ENCODE measurements around the gene ABCC2. TPM values are rescaled to one million over a fixed set of nuclear protein-coding genes. Genes with fewer than 3 reads are reported as not detected.

ABCC2 gene
- total and polyA plus RNA-seq, 2 experiments from 2014 or later = 0.45 to 2.4 TPM

DNA sequence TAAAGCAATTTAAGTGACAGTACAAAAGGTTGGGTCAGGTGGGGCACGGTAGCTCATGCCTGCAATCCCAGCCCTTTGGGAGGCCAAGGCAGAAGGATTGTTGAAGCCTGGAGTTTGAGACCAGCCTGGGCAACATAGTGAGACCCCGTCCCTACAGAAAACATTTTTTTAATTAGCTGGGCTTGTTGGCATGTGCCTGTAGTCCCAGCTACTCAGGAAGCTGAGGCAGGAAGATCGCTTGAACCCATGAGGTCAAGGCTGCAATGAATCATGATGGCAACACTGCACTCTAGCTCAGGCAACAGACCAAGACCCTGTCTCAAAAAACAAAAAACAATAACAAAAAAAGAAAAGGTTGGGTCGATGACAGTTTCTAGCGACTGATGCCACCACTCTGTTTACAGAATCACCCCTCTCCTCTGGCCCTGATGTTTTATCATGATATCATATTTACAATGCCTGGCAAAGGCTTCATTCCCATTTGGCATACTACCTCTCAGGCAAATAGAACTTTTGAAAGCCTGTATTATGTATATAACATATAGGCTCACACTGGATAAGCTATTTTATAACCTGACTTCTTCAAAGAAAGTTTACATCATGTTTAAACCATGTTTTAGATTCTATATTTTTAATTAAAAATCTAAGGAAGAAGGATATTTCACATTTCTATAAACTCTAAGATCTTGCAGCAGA is 558 bp upstream of the ABCC2 start:
- Mint-ChIP-seq H3K36me3 (ENCODE audit: low read depth) (peaks cover 2% of the 10 kb centered on the region; the same call in 1 of the 3 replicates), H3K27me3 (ENCODE audit: insufficient read depth, low read depth, poor library complexity) (peaks cover 2% of the 10 kb centered on the region), H3K4me1 (peaks cover 31% of the 10 kb centered on the region), H3K4me3 (no peak overlapping the region), H3K27ac (no peak overlapping the region), H3K9me3 (no peaks in the 10 kb centered on the region)
- H3K27me3 ChIP-seq (ENCODE audit: insufficient read depth) = no peaks in the 10 kb centered on the region
- no peak overlapping the region for H2AFZ ChIP-seq
- no peak for DNase-seq (ENCODE audit: low spot score)
- ATAC-seq = no peak
- no peak overlapping the region for H3K27ac ChIP-seq (ENCODE audit: low read depth)
- no peaks in the 10 kb centered on the region for H3K36me3 ChIP-seq (ENCODE audit: insufficient read depth)
- H3K4me2 ChIP-seq = no peak overlapping the region
- no peaks in the 10 kb centered on the region for H3F3A ChIP-seq (replicated peaks; ENCODE audit: low read depth)
- no peaks in the 10 kb centered on the region for H3K9me2 ChIP-seq (ENCODE audit: insufficient read depth)
- no peaks in the 10 kb centered on the region for H3K79me2 ChIP-seq (replicated peaks; ENCODE audit: insufficient read depth)
- H3K4me1 ChIP-seq (ENCODE audit: insufficient read depth) = peaks cover 11% of the 10 kb centered on the region
- no peaks in the 10 kb centered on the region for H4K20me1 ChIP-seq (replicated peaks; ENCODE audit: insufficient read depth)
- H3K4me3 ChIP-seq = no peak overlapping the region
- TF ChIP-seq, protein P1, sequence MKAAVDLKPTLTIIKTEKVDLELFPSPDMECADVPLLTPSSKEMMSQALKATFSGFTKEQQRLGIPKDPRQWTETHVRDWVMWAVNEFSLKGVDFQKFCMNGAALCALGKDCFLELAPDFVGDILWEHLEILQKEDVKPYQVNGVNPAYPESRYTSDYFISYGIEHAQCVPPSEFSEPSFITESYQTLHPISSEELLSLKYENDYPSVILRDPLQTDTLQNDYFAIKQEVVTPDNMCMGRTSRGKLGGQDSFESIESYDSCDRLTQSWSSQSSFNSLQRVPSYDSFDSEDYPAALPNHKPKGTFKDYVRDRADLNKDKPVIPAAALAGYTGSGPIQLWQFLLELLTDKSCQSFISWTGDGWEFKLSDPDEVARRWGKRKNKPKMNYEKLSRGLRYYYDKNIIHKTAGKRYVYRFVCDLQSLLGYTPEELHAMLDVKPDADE (IDR thresholded peaks at IDR 0.05) = no peak

DNA sequence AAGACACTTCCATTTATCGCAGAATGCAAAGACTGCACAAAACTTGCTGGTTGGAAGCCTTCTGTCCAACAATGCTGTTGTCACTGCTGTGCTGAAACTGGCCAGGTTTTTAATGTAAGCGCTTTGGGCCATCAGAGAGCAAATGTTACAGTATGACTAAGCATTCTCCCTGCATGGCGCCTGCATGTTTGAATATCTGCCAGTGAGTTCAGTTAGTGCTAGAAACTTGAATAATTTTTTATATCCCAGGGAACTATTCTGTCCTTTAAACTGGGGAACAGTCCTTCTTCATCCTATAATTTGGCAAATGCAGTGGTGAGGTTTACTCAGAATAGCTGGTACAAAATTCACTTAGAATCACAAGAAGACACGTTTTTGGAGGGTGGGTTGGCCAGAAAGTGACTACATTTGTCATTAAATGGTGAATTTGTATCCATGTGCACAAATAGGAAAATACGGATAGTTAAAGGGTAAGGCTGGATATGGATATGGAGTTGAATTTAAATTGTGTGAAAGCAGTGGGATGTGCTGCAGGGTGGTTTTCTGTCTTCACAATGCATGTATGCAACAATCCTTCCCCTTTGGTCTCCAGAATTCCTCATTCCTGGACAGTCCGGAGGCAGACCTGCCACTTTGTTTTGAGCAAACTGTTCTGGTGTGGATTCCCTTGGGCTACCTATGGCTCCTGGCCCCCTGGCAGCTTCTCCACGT is 1.7 kb downstream of the ABCC2 start:
- no peaks in the 10 kb centered on the region for H3K27me3 ChIP-seq (ENCODE audit: insufficient read depth)
- H3K4me1 ChIP-seq (ENCODE audit: insufficient read depth) = peaks cover 11% of the 10 kb centered on the region
- no peak overlapping the region; the same call in 1 of the 2 replicates for H3K27ac Mint-ChIP-seq
- no peaks in the 10 kb centered on the region; the same call in 2 of the 3 replicates for H3K9me3 Mint-ChIP-seq
- no peaks in the 10 kb centered on the region for H3F3A ChIP-seq (replicated peaks; ENCODE audit: low read depth)
- no peak overlapping the region for H3K4me3 Mint-ChIP-seq
- H3K27me3 Mint-ChIP-seq (ENCODE audit: insufficient read depth, low read depth, poor library complexity) = peaks cover 2% of the 10 kb centered on the region
- no peak overlapping the region for H3K27ac ChIP-seq (ENCODE audit: low read depth)
- no peaks in the 10 kb centered on the region for H3K79me2 ChIP-seq (replicated peaks; ENCODE audit: insufficient read depth)
- ATAC-seq (no peak), DNase-seq (ENCODE audit: low spot score) (no peak)
- no peaks in the 10 kb centered on the region for H4K20me1 ChIP-seq (replicated peaks; ENCODE audit: insufficient read depth)
- no peak overlapping the region for H3K4me3 ChIP-seq
- peak overlapping the region; percentile 7; the same call in 1 of the 2 replicates for H3K4me2 ChIP-seq
- peaks cover 28% of the 10 kb centered on the region for H3K4me1 Mint-ChIP-seq
- TF ChIP-seq, protein P2, sequence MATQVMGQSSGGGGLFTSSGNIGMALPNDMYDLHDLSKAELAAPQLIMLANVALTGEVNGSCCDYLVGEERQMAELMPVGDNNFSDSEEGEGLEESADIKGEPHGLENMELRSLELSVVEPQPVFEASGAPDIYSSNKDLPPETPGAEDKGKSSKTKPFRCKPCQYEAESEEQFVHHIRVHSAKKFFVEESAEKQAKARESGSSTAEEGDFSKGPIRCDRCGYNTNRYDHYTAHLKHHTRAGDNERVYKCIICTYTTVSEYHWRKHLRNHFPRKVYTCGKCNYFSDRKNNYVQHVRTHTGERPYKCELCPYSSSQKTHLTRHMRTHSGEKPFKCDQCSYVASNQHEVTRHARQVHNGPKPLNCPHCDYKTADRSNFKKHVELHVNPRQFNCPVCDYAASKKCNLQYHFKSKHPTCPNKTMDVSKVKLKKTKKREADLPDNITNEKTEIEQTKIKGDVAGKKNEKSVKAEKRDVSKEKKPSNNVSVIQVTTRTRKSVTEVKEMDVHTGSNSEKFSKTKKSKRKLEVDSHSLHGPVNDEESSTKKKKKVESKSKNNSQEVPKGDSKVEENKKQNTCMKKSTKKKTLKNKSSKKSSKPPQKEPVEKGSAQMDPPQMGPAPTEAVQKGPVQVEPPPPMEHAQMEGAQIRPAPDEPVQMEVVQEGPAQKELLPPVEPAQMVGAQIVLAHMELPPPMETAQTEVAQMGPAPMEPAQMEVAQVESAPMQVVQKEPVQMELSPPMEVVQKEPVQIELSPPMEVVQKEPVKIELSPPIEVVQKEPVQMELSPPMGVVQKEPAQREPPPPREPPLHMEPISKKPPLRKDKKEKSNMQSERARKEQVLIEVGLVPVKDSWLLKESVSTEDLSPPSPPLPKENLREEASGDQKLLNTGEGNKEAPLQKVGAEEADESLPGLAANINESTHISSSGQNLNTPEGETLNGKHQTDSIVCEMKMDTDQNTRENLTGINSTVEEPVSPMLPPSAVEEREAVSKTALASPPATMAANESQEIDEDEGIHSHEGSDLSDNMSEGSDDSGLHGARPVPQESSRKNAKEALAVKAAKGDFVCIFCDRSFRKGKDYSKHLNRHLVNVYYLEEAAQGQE (IDR thresholded peaks at IDR 0.05; ENCODE audit: unreplicated experiment) = no peak
- TF ChIP-seq, protein P3, sequence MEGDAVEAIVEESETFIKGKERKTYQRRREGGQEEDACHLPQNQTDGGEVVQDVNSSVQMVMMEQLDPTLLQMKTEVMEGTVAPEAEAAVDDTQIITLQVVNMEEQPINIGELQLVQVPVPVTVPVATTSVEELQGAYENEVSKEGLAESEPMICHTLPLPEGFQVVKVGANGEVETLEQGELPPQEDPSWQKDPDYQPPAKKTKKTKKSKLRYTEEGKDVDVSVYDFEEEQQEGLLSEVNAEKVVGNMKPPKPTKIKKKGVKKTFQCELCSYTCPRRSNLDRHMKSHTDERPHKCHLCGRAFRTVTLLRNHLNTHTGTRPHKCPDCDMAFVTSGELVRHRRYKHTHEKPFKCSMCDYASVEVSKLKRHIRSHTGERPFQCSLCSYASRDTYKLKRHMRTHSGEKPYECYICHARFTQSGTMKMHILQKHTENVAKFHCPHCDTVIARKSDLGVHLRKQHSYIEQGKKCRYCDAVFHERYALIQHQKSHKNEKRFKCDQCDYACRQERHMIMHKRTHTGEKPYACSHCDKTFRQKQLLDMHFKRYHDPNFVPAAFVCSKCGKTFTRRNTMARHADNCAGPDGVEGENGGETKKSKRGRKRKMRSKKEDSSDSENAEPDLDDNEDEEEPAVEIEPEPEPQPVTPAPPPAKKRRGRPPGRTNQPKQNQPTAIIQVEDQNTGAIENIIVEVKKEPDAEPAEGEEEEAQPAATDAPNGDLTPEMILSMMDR (conservative IDR thresholded peaks at IDR 0.05; ENCODE audit: low read depth in 2 of 2) = no peak
- TF ChIP-seq, protein P1 (IDR thresholded peaks at IDR 0.05) = no peak
- no peaks in the 10 kb centered on the region for H3K9me2 ChIP-seq (ENCODE audit: insufficient read depth)
- H3K36me3 ChIP-seq (ENCODE audit: insufficient read depth) = no peaks in the 10 kb centered on the region
- H2AFZ ChIP-seq = no peak overlapping the region
- peaks cover 2% of the 10 kb centered on the region; the same call in 1 of the 3 replicates for H3K36me3 Mint-ChIP-seq (ENCODE audit: low read depth)

Measured in GM23338 (cell line).